H1 (cell line): ENCODE data around the gene ZNF260. TPM values are rescaled to one million over a fixed set of nuclear protein-coding genes. Genes with fewer than 3 reads are reported as not detected.
A peak's percentile ranks its signal among the peaks of the same experiment; 100 is the strongest.
"Not testable (repeated sequence)": the region's sequence is repeated elsewhere in the genome, so short reads cannot be mapped to it uniquely, and the experiment has no call there.

Experiments
- CTCF ChIA-PET: fragments of 300-600 bp; sonication (Branson Sonifier 250); formaldehyde crosslinking; loops from one replicate; lab custom pipeline; 2021; ENCODE audit not compliant: partially characterized antibody; lab: Charles Lee
- POLR2A ChIA-PET: fragments of 300-600 bp; sonication (Branson Sonifier 250); formaldehyde crosslinking; loops from one replicate; lab custom pipeline; 2021; ENCODE audit warnings: inconsistent platforms; ENCODE audit not compliant: partially characterized antibody; lab: Charles Lee
- DNase-seq, 2 experiments: peaks; one replicate each; pipeline versions ENCODE4 v3.0.0 to v3.0.0-alpha.2; 2010 to 2022; ENCODE audit warnings: low spot score in 2 of 2, low read depth in 1 of 2, mixed read lengths in 1 of 2
- FAIRE-seq: peaks from 2 replicates; lab custom pipeline; 2011; peaks lifted over from hg19 to GRCh38; lab: Jason Lieb, UNC
- H2AFZ ChIP-seq: 2 replicates; pipeline ENCODE4 v1.8.1; 2012; ENCODE audit warnings: low read length, inconsistent platforms
- H2AK5ac ChIP-seq: 2 replicates; pipeline ENCODE4 v1.6.1; 2013; ENCODE audit warnings: low read depth, low read length
- H2BK120ac ChIP-seq: replicated peaks from 2 replicates; pipeline ENCODE3; 2013; ENCODE audit warnings: low read depth, low read length, inconsistent platforms
- H2BK12ac ChIP-seq: 2 replicates; pipeline ENCODE4 v1.6.1; 2013; ENCODE audit warnings: low read depth, low read length
- H2BK15ac ChIP-seq: 2 replicates; pipeline ENCODE4 v1.6.1; 2013; ENCODE audit warnings: low read length
- H2BK20ac ChIP-seq: 2 replicates; pipeline ENCODE4 v1.6.1; 2013; ENCODE audit warnings: low read length
- H2BK5ac ChIP-seq: 2 replicates; pipeline ENCODE4 v1.6.1; 2013; ENCODE audit warnings: low read depth, low read length
- H3K14ac ChIP-seq: 2 replicates; pipeline ENCODE4 v1.6.1; 2013; ENCODE audit warnings: inconsistent platforms; ENCODE audit not compliant: insufficient read length
- H3K18ac ChIP-seq: 2 replicates; pipeline ENCODE4 v1.6.1; 2013; ENCODE audit warnings: low read length; ENCODE audit errors: extremely low read depth
- H3K23ac ChIP-seq: 2 replicates; pipeline ENCODE4 v1.6.1; 2013; ENCODE audit warnings: inconsistent platforms; ENCODE audit not compliant: insufficient read length
- H3K23me2 ChIP-seq: 2 replicates; pipeline ENCODE4 v1.6.1; 2013; ENCODE audit warnings: low read depth, low read length
- H3K27ac ChIP-seq: 2 replicates; pipeline ENCODE4 v1.6.1; 2011; ENCODE audit warnings: low read depth, low read length, inconsistent platforms
- H3K27me3 ChIP-seq, 4 experiments: replicated peaks in 1 of 4; 1 replicate in 1 of 4; 2 replicates in 3 of 4; pipeline versions ENCODE4 v1.6.1 to v1.8.1; 2011 to 2013; ENCODE audit warnings: low read length in 3 of 4, mild to moderate bottlenecking in 3 of 4, inconsistent platforms in 2 of 4, mixed read lengths in 2 of 4, moderate library complexity in 1 of 4; ENCODE audit not compliant: control insufficient read depth in 3 of 4, insufficient read depth in 3 of 4; ENCODE audit errors: extremely low read depth in 1 of 4
- H3K36me3 ChIP-seq, 4 experiments: 2 replicates each; pipeline versions ENCODE4 v1.6.1 to v1.8.1; 2011 to 2013; ENCODE audit warnings: mild to moderate bottlenecking in 4 of 4, low read length in 3 of 4, moderate library complexity in 2 of 4, control low read depth in 1 of 4, inconsistent platforms in 1 of 4; ENCODE audit not compliant: insufficient read depth in 4 of 4, control insufficient read depth in 2 of 4
- H3K4ac ChIP-seq: replicated peaks from 2 replicates; pipeline ENCODE3; 2013; ENCODE audit warnings: low read length, low read depth, mixed read lengths, inconsistent platforms; ENCODE audit not compliant: insufficient read length
- H3K4me1 ChIP-seq, 4 experiments: replicated peaks in 1 of 4; 1 replicate in 1 of 4; 2 replicates in 3 of 4; pipeline versions ENCODE4 v1.6.1 to v1.8.1; 2011 to 2013; ENCODE audit warnings: low read length in 3 of 4, inconsistent platforms in 2 of 4, mixed read lengths in 1 of 4; ENCODE audit not compliant: insufficient read depth in 4 of 4, control insufficient read depth in 3 of 4
- H3K4me2 ChIP-seq, 2 experiments: 2 replicates each; pipeline versions ENCODE4 v1.6.1 to v1.8.1; 2011 to 2013; ENCODE audit warnings: low read depth in 2 of 2, low read length in 2 of 2, control low read depth in 1 of 2, inconsistent platforms in 1 of 2, mild to moderate bottlenecking in 1 of 2; ENCODE audit not compliant: insufficient read depth in 1 of 2
- H3K4me3 ChIP-seq, 4 experiments: fragments of 200-600, 300-600 bp in 1 of 4; sonication (generic), shearing (Covaris generic), sonication (Bioruptor Twin) in 1 of 4; 2 replicates each; pipeline versions ENCODE4 v1.5.1 to v1.8.1; 2011 to 2016; ENCODE audit warnings: low read length in 4 of 4, low read depth in 3 of 4, control low read depth in 2 of 4, inconsistent platforms in 2 of 4, mild to moderate bottlenecking in 2 of 4, mixed read lengths in 1 of 4, moderate library complexity in 1 of 4; ENCODE audit not compliant: insufficient read depth in 2 of 4; ENCODE audit errors: extremely low read depth in 1 of 4
- H3K56ac ChIP-seq: replicated peaks from 2 replicates; pipeline ENCODE3; 2013; ENCODE audit warnings: low read depth, mild to moderate bottlenecking, mixed read lengths, low read length, inconsistent platforms; ENCODE audit not compliant: insufficient read length
- H3K79me1 ChIP-seq: 2 replicates; pipeline ENCODE4 v1.6.1; 2013; ENCODE audit warnings: low read depth, low read length, control low read depth
- H3K79me2 ChIP-seq, 2 experiments: 2 replicates each; pipeline versions ENCODE4 v1.6.1 to v1.8.1; 2012 to 2013; ENCODE audit warnings: low read length in 2 of 2, mild to moderate bottlenecking in 2 of 2, inconsistent platforms in 1 of 2; ENCODE audit not compliant: insufficient read depth in 2 of 2, control insufficient read depth in 1 of 2
- H3K9ac ChIP-seq, 4 experiments: replicated peaks in 1 of 4; 1 replicate in 1 of 4; 2 replicates in 3 of 4; pipeline versions ENCODE4 v1.6.1 to v1.8.1; 2011 to 2013; ENCODE audit warnings: low read depth in 3 of 4, low read length in 3 of 4, control low read depth in 2 of 4, mild to moderate bottlenecking in 2 of 4, moderate library complexity in 2 of 4, inconsistent platforms in 1 of 4; ENCODE audit errors: extremely low read depth in 1 of 4
- H3K9me3 ChIP-seq, 2 experiments: 2 replicates each; pipeline versions ENCODE4 v1.6.1 to v1.8.1; 2012 to 2013; ENCODE audit warnings: mild to moderate bottlenecking in 2 of 2, moderate library complexity in 2 of 2, control low read depth in 1 of 2, inconsistent platforms in 1 of 2, low read depth in 1 of 2, low read length in 1 of 2, mixed read lengths in 1 of 2; ENCODE audit not compliant: insufficient read depth in 2 of 2
- H4K20me1 ChIP-seq, 2 experiments: replicated peaks in 1 of 2; 2 replicates each; pipeline versions ENCODE3 to v1.8.1; 2011 to 2013; ENCODE audit warnings: inconsistent platforms in 2 of 2, low read length in 2 of 2, mild to moderate bottlenecking in 1 of 2; ENCODE audit not compliant: insufficient read depth in 2 of 2, control insufficient read depth in 1 of 2
- H4K5ac ChIP-seq: 2 replicates; pipeline ENCODE4 v1.6.1; 2013; ENCODE audit warnings: low read length, low read depth, mixed read lengths, inconsistent platforms; ENCODE audit not compliant: insufficient read length
- H4K8ac ChIP-seq: 2 replicates; pipeline ENCODE4 v1.8.0; 2013; ENCODE audit warnings: mild to moderate bottlenecking, moderate library complexity, low read length, inconsistent platforms; ENCODE audit not compliant: insufficient read depth; ENCODE audit errors: extremely low read depth
- H4K91ac ChIP-seq: replicated peaks from 2 replicates; pipeline ENCODE3; 2013; ENCODE audit warnings: low read length, mixed read lengths, inconsistent platforms; ENCODE audit not compliant: insufficient read length
- CTCF ChIP-seq, 3 experiments: IDR thresholded peaks; 1 replicate in 2 of 3; 2 replicates in 1 of 3; pipeline versions ENCODE4 v1.5.1 to v1.6.1; 2011; ENCODE audit warnings: low read length in 3 of 3, mild to moderate bottlenecking in 3 of 3, inconsistent platforms in 2 of 3, low read depth in 1 of 3, moderate library complexity in 1 of 3; ENCODE audit not compliant: insufficient read depth in 1 of 3; ENCODE audit errors: control extremely low read depth in 1 of 3
- RAD21 ChIP-seq, 2 experiments: IDR thresholded peaks in 1 of 2; conservative IDR thresholded peaks in 1 of 2; 2 replicates each; pipeline ENCODE4 v1.6.1; 2011; ENCODE audit warnings: low read depth in 2 of 2, low read length in 2 of 2, improper control_type of control experiment in 1 of 2, inconsistent platforms in 1 of 2, mild to moderate bottlenecking in 1 of 2, moderate library complexity in 1 of 2
- RFX5 ChIP-seq: IDR thresholded peaks from 2 replicates; pipeline ENCODE4 v1.6.1; 2011; ENCODE audit warnings: low read depth, low read length, improper control_type of control experiment, borderline replicate concordance
- WGBS, 2 experiments: shearing (Covaris generic) in 1 of 2; methylation state at CpG; one replicate each; pipeline versions ENCODE4 v1.1.6 to v1.1.7; 2013 to 2015; ENCODE audit warnings: low lambda C conversion rate in 2 of 2, mixed read lengths in 2 of 2, inconsistent platforms in 1 of 2, low coverage in 1 of 2, missing lambda C conversion rate in 1 of 2; ENCODE audit not compliant: insufficient replicate concordance in 2 of 2, insufficient coverage in 1 of 2, insufficient read length in 1 of 2; ENCODE audit errors: extremely low coverage in 1 of 2, missing lambda C conversion rate in 1 of 2; 5-methylcytosine and 5-hydroxymethylcytosine counted together
- polyA plus RNA-seq, 7 experiments: library from polyadenylated mRNA; depleted of rRNA in 3 of 7; stranded (reverse) in 5 of 7; unstranded in 2 of 7; fragments of >200 nt in 5 of 7; fragments of 200-250 nt in 2 of 7; gene quantifications; 1 replicate in 5 of 7; 2 replicates in 1 of 7; 4 replicates in 1 of 7; pipeline versions ENCODE4 v1.2.1 to v1.2.3, GENCODE V29; 2011 to 2013; ENCODE audit warnings: missing spikeins in 2 of 7, mixed read lengths in 2 of 7
- total RNA-seq: library from RNA; stranded (reverse); fragmentation: NEBNext Ultra II Directional; extraction: Animal tissue kit (Norgen Biotek cat#: 25700); gene quantifications from 2 replicates; pipeline ENCODE4 v1.2.1, GENCODE V29; 2021

Gene ZNF260
- total and polyA plus RNA-seq, 2 of the 8 experiments (the other 6 are each of a cell fraction or from before 2014, with no cell fraction given): 5.5 to 30.7 TPM

DNA sequence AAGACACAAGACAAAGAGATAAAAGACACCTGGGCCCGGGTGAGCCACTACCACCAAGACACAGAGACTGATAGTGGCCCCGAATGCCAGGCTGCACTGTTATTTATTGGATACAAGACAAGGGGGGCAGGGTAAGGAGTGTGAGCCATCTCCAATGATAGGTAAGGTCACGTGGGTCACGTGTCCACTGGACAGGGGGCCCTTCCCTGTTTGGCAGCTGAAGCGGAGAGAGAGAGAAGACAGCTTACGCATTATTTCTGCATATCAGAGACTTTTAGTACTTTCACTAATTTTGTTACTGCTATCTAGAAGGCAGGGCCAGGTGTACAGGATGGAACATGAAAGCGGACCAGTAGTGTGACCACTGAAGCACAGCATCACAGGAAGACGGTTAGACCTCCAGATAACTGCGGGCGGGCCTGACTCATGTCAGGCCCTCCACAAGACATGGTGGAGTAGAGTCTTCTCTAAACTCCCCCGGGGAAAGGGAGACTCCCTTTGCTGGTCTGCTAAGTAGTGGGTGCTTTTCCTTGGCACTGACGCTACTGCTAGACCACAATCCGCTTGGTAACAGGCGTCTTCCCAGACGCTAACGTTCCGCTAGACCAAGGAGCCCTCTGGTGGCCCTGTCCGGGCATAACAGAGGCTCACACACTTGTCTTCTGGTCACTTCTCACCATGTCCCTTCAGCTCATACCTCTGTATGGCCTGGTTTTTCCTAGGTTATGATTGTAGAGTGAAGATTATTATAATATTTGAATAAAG lies 35.2 kb downstream of the ZNF260 start:
- H2BK15ac ChIP-seq, H3K27ac ChIP-seq, H3K56ac ChIP-seq, H2AK5ac ChIP-seq, H3K4me2 ChIP-seq, H3K27me3 ChIP-seq, H3K23ac ChIP-seq, H2BK12ac ChIP-seq, H3K18ac ChIP-seq, H2AFZ ChIP-seq, H4K8ac ChIP-seq, H2BK120ac ChIP-seq: not testable (repeated sequence)
- peaks cover 16 to 30% of the 10 kb centered on the region in 2 experiments for H3K9me3 ChIP-seq
- peaks cover 0 to 10% of the 10 kb centered on the region in 2 experiments; a peak in 2 of 4 replicates for H3K79me2 ChIP-seq
- CTCF ChIA-PET: interaction anchor here (0.6 to 1.7 kb wide), 6 partner anchors 10 to 733 kb away, joined by 3 to 10 read pairs (median 3); no protein-coding TSS in a partner anchor
- TF ChIP-seq CTCF (IDR thresholded peaks at IDR 0.05; ENCODE audit: control extremely low read depth in 1 of 3, insufficient read depth in 1 of 3, low read depth in 1 of 3, low read length in 3 of 3) (peak; percentile 66 to 74 (median 73)), RFX5 (peak; percentile 64; the same call in 1 of the 2 replicates), RAD21 (IDR thresholded peaks at IDR 0.05 in 1 of 2, conservative IDR thresholded peaks at IDR 0.05 in 1 of 2; ENCODE audit: low read depth in 2 of 2, low read length in 2 of 2) (peak; percentile 83 to 84)
- TF ChIP-seq, all 59 proteins: peak for 3; not testable (repeated sequence) for 56
- not testable (repeated sequence) for H3K23me2 ChIP-seq, H3K14ac ChIP-seq, FAIRE-seq, H4K20me1 ChIP-seq, H3K9ac ChIP-seq, H4K5ac ChIP-seq, H4K91ac ChIP-seq, H3K36me3 ChIP-seq, H3K4me3 ChIP-seq, H3K4ac ChIP-seq, H3K4me1 ChIP-seq, H2BK20ac ChIP-seq, H2BK5ac ChIP-seq, H3K79me1 ChIP-seq
- 74% methylated on average over 18 of the region's 18 CpGs; no CpG with 5 or more reads in 1 of the 2 experiments for WGBS, 2 experiments
- POLR2A ChIA-PET: interaction anchor here (0.6 to 1.5 kb wide), 4 partner anchors 17 to 237 kb away, joined by 3 to 4 read pairs (median 3); partner anchors contain the start of gene ZFP14
- peak; percentile 34 to 76 for DNase-seq
